WTC11 (cell line): ENCODE data around the gene PDE4B. TPM values are rescaled to one million over a fixed set of nuclear protein-coding genes. Genes with fewer than 3 reads are reported as not detected.

Experiments
- ATAC-seq: fragments of 200-7000 bp; cut with Tn5 transposase; 2 replicates; pipeline ENCODE4 v1.10.0; 2021; ENCODE audit warnings: mild to moderate bottlenecking, moderate library complexity
- CTCF ChIA-PET: fragments of 300-600 bp; sonication (Branson Sonifier 250); formaldehyde crosslinking; loops from one replicate; lab custom pipeline; 2021; ENCODE audit warnings: antibody characterized with exemption; lab: Charles Lee
- POLR2A ChIA-PET: fragments of 350-600 bp; sonication (Branson Sonifier 250); formaldehyde crosslinking; loops from one replicate; lab custom pipeline; 2021; ENCODE audit warnings: antibody characterized with exemption; lab: Charles Lee
- DNase-seq: peaks from one replicate; pipeline ENCODE4 v3.0.0; 2021; ENCODE audit warnings: low spot score
- H3K27ac Mint-ChIP-seq: 2 replicates; pipeline ENCODE4 v1.8.0; 2021; ENCODE audit warnings: mixed read lengths
- H3K27me3 Mint-ChIP-seq: 2 replicates; pipeline ENCODE4 v1.8.0; 2021; ENCODE audit warnings: low read depth, mild to moderate bottlenecking, moderate library complexity, mixed read lengths
- H3K36me3 Mint-ChIP-seq: 2 replicates; pipeline ENCODE4 v1.8.0; 2021; ENCODE audit warnings: mixed read lengths
- H3K4me1 Mint-ChIP-seq: 2 replicates; pipeline ENCODE4 v1.8.0; 2022; ENCODE audit warnings: mixed read lengths
- H3K4me3 Mint-ChIP-seq: 2 replicates; pipeline ENCODE4 v1.8.0; 2021; ENCODE audit warnings: mild to moderate bottlenecking, moderate library complexity, mixed read lengths
- H3K9me3 Mint-ChIP-seq: 2 replicates; pipeline ENCODE4 v1.8.0; 2021; ENCODE audit warnings: mixed read lengths
- ARID4B ChIP-seq: sonication (generic); formaldehyde crosslinking; IDR thresholded peaks from 2 replicates; pipeline ENCODE4 v1.8.0; 2023; ENCODE audit warnings: missing genetic modification reagents, mild to moderate bottlenecking, borderline replicate concordance
- ATF2 ChIP-seq: sonication (generic); formaldehyde crosslinking; IDR thresholded peaks from 2 replicates; pipeline ENCODE4 v1.8.1; 2022; ENCODE audit warnings: low read depth, missing genetic modification reagents, borderline replicate concordance
- CTCF ChIP-seq: fragments of 200-600 bp; IDR thresholded peaks from 2 replicates; pipeline ENCODE4 v1.8.0; 2022; ENCODE audit warnings: antibody characterized with exemption
- ESRRA ChIP-seq: sonication (generic); formaldehyde crosslinking; IDR thresholded peaks from 2 replicates; pipeline ENCODE4 v1.8.1; 2022; ENCODE audit warnings: mild to moderate bottlenecking, missing genetic modification reagents, borderline replicate concordance
- ETV6 ChIP-seq: sonication (generic); formaldehyde crosslinking; IDR thresholded peaks from 2 replicates; pipeline ENCODE4 v1.8.1; 2022; ENCODE audit warnings: mild to moderate bottlenecking, missing genetic modification reagents
- FOXJ3 ChIP-seq: sonication (generic); formaldehyde crosslinking; IDR thresholded peaks from 2 replicates; pipeline ENCODE4 v1.9.0; 2021; ENCODE audit warnings: missing genetic modification reagents, mild to moderate bottlenecking, borderline replicate concordance
- FOXK1 ChIP-seq: sonication (generic); formaldehyde crosslinking; IDR thresholded peaks from 2 replicates; pipeline ENCODE4 v1.8.0; 2022; ENCODE audit warnings: mild to moderate bottlenecking, moderate library complexity, missing genetic modification reagents
- GTF2I ChIP-seq: fragments of 250-450 bp; sonication (Bioruptor Pico); conservative IDR thresholded peaks from 2 replicates; pipeline ENCODE4 v1.4.0; 2021; ENCODE audit warnings: mild to moderate bottlenecking
- MAX ChIP-seq: sonication (generic); formaldehyde crosslinking; IDR thresholded peaks from 2 replicates; pipeline ENCODE4 v1.8.0; 2022; ENCODE audit warnings: mild to moderate bottlenecking, missing genetic modification reagents
- MYBL2 ChIP-seq: sonication (generic); formaldehyde crosslinking; IDR thresholded peaks from 2 replicates; pipeline ENCODE4 v1.8.1; 2023; ENCODE audit warnings: mild to moderate bottlenecking, moderate library complexity, missing genetic modification reagents
- NFYB ChIP-seq: sonication (generic); formaldehyde crosslinking; conservative IDR thresholded peaks from 2 replicates; pipeline ENCODE4 v1.8.0; 2022; ENCODE audit warnings: low read depth, missing genetic modification reagents
- OVOL2 ChIP-seq: fragments of 250-450 bp; sonication (Bioruptor Pico); IDR thresholded peaks from 2 replicates; pipeline ENCODE4 v1.9.0; 2021; ENCODE audit warnings: mild to moderate bottlenecking, borderline replicate concordance
- RELA ChIP-seq: sonication (generic); formaldehyde crosslinking; IDR thresholded peaks from 2 replicates; pipeline ENCODE4 v1.8.1; 2022; ENCODE audit warnings: missing genetic modification reagents, mild to moderate bottlenecking, borderline replicate concordance
- SMAD3 ChIP-seq: sonication (generic); formaldehyde crosslinking; IDR thresholded peaks from 2 replicates; pipeline ENCODE4 v1.8.0; 2022; ENCODE audit warnings: missing genetic modification reagents, mild to moderate bottlenecking, borderline replicate concordance
- SMAD4 ChIP-seq: sonication (generic); formaldehyde crosslinking; IDR thresholded peaks from 2 replicates; pipeline ENCODE4 v1.8.0; 2022; ENCODE audit warnings: mild to moderate bottlenecking, missing genetic modification reagents
- TEAD1 ChIP-seq: sonication (generic); formaldehyde crosslinking; IDR thresholded peaks from 2 replicates; pipeline ENCODE4 v1.8.0; 2022; ENCODE audit warnings: mild to moderate bottlenecking, missing genetic modification reagents
- ZNF232 ChIP-seq: sonication (generic); formaldehyde crosslinking; IDR thresholded peaks from 2 replicates; pipeline ENCODE4 v1.8.0; 2022; ENCODE audit warnings: mild to moderate bottlenecking, missing genetic modification reagents
- total RNA-seq: library from RNA; stranded (reverse); gene quantifications from 3 replicates; pipeline ENCODE4 v1.2.3, GENCODE V29; 2021
- TF ChIP-seq, protein P1 (sequence below): sonication (generic); formaldehyde crosslinking; IDR thresholded peaks from 2 replicates; pipeline ENCODE4 v1.8.1; 2023; ENCODE audit warnings: mild to moderate bottlenecking, missing genetic modification reagents, borderline replicate concordance
- TF ChIP-seq, protein P2 (sequence below): fragments of 250-450 bp; sonication (Bioruptor Pico); IDR thresholded peaks from 2 replicates; pipeline ENCODE4 v1.9.0; 2021; ENCODE audit warnings: moderate library complexity, mild to moderate bottlenecking, inconsistent platforms, borderline replicate concordance
- TF ChIP-seq, protein P3 (sequence below): sonication (generic); formaldehyde crosslinking; IDR thresholded peaks from 2 replicates; pipeline ENCODE4 v1.8.0; 2022; ENCODE audit warnings: missing genetic modification reagents

PDE4B gene
- total RNA-seq, 1 experiment from 2014 or later: 8.0 TPM

- TF ChIP-seq ARID4B (CRISPR knock-in tag): no peak
- TF ChIP-seq CTCF: no peak
- TF ChIP-seq, protein P1, sequence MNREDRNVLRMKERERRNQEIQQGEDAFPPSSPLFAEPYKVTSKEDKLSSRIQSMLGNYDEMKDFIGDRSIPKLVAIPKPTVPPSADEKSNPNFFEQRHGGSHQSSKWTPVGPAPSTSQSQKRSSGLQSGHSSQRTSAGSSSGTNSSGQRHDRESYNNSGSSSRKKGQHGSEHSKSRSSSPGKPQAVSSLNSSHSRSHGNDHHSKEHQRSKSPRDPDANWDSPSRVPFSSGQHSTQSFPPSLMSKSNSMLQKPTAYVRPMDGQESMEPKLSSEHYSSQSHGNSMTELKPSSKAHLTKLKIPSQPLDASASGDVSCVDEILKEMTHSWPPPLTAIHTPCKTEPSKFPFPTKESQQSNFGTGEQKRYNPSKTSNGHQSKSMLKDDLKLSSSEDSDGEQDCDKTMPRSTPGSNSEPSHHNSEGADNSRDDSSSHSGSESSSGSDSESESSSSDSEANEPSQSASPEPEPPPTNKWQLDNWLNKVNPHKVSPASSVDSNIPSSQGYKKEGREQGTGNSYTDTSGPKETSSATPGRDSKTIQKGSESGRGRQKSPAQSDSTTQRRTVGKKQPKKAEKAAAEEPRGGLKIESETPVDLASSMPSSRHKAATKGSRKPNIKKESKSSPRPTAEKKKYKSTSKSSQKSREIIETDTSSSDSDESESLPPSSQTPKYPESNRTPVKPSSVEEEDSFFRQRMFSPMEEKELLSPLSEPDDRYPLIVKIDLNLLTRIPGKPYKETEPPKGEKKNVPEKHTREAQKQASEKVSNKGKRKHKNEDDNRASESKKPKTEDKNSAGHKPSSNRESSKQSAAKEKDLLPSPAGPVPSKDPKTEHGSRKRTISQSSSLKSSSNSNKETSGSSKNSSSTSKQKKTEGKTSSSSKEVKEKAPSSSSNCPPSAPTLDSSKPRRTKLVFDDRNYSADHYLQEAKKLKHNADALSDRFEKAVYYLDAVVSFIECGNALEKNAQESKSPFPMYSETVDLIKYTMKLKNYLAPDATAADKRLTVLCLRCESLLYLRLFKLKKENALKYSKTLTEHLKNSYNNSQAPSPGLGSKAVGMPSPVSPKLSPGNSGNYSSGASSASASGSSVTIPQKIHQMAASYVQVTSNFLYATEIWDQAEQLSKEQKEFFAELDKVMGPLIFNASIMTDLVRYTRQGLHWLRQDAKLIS (CRISPR knock-in tag): no peak
- no peak for TF ChIP-seq ATF2 (CRISPR knock-in tag)
- no peak for TF ChIP-seq GTF2I (CRISPR knock-in tag)
- no peak for TF ChIP-seq RELA (CRISPR knock-in tag)
- TF ChIP-seq MYBL2 (CRISPR knock-in tag): no peak
- TF ChIP-seq, all 79 proteins: peak for 0
These were observed 26.3 kb downstream of the PDE4B start (continued) for GRCh38 chr1:65818966-65819365.

GRCh38 chr1:65820983-65821382 is 28.3 kb downstream of the PDE4B start:
- CTCF ChIA-PET: no interaction called here

More at GRCh38 chr1:65820983-65821382, 28.3 kb downstream of the PDE4B start:
- H3K27me3 Mint-ChIP-seq: no peaks in the 10 kb centered on the region
- H3K36me3 Mint-ChIP-seq: no peaks in the 10 kb centered on the region
- no peaks in the 10 kb centered on the region for H3K9me3 Mint-ChIP-seq
- DNase-seq: no peak
- TF ChIP-seq ZNF232 (CRISPR knock-in tag): no peak
- TF ChIP-seq, protein P2, sequence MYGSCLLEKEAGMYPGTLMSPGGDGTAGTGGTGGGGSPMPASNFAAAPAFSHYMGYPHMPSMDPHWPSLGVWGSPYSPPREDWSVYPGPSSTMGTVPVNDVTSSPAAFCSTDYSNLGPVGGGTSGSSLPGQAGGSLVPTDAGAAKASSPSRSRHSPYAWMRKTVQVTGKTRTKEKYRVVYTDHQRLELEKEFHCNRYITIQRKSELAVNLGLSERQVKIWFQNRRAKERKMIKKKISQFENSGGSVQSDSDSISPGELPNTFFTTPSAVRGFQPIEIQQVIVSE (CRISPR knock-in tag): no peak
- no peak for TF ChIP-seq TEAD1 (CRISPR knock-in tag)
- TF ChIP-seq, protein P3, sequence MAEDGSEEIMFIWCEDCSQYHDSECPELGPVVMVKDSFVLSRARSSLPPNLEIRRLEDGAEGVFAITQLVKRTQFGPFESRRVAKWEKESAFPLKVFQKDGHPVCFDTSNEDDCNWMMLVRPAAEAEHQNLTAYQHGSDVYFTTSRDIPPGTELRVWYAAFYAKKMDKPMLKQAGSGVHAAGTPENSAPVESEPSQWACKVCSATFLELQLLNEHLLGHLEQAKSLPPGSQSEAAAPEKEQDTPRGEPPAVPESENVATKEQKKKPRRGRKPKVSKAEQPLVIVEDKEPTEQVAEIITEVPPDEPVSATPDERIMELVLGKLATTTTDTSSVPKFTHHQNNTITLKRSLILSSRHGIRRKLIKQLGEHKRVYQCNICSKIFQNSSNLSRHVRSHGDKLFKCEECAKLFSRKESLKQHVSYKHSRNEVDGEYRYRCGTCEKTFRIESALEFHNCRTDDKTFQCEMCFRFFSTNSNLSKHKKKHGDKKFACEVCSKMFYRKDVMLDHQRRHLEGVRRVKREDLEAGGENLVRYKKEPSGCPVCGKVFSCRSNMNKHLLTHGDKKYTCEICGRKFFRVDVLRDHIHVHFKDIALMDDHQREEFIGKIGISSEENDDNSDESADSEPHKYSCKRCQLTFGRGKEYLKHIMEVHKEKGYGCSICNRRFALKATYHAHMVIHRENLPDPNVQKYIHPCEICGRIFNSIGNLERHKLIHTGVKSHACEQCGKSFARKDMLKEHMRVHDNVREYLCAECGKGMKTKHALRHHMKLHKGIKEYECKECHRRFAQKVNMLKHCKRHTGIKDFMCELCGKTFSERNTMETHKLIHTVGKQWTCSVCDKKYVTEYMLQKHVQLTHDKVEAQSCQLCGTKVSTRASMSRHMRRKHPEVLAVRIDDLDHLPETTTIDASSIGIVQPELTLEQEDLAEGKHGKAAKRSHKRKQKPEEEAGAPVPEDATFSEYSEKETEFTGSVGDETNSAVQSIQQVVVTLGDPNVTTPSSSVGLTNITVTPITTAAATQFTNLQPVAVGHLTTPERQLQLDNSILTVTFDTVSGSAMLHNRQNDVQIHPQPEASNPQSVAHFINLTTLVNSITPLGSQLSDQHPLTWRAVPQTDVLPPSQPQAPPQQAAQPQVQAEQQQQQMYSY: no peak
- TF ChIP-seq SMAD3 (CRISPR knock-in tag): no peak
- no peak for TF ChIP-seq OVOL2 (CRISPR knock-in tag)
- TF ChIP-seq FOXJ3 (CRISPR knock-in tag): no peak
- no peak for TF ChIP-seq SMAD4 (CRISPR knock-in tag)
- TF ChIP-seq ETV6 (CRISPR knock-in tag): no peak
- no peak for TF ChIP-seq FOXK1 (CRISPR knock-in tag)
- no peak for TF ChIP-seq NFYB
- no peak for TF ChIP-seq MAX (CRISPR knock-in tag)
- TF ChIP-seq ESRRA (CRISPR knock-in tag): no peak
- POLR2A ChIA-PET: interaction anchor here (0.6 kb wide), 1 partner anchor 1476 kb away, joined by 8 read pairs; no protein-coding TSS in a partner anchor
- ATAC-seq: no peak
- H3K4me1 Mint-ChIP-seq: no peaks in the 10 kb centered on the region
- H3K4me3 Mint-ChIP-seq: no peak overlapping the region
- H3K27ac Mint-ChIP-seq: no peak overlapping the region
